GM04503 (cell line): ENCODE data around the gene SEL1L2.

Experiments used
- DNase-seq: peaks from one replicate; pipeline ENCODE4 v3.0.0-alpha.2; 2012; ENCODE audit warnings: low read depth

Gene SEL1L2

GRCh38 chr20:13863244-13863643 lies 127.2 kb downstream of the SEL1L2 start:
- no peak for DNase-seq

- no peak for DNase-seq
These were observed 128.2 kb downstream of the SEL1L2 start for GRCh38 chr20:13862245-13862644.

- no peak for DNase-seq
These were observed 131.5 kb downstream of the SEL1L2 start for GRCh38 chr20:13858871-13859270.

- DNase-seq = no peak
These were observed 132.0 kb downstream of the SEL1L2 start for GRCh38 chr20:13858439-13858838.

GRCh38 chr20:13857961-13858360 lies 132.5 kb downstream of the SEL1L2 start:
- no peak for DNase-seq

- DNase-seq = no peak
These were observed 133.1 kb downstream of the SEL1L2 start for GRCh38 chr20:13857304-13857703.

GRCh38 chr20:13856354-13856753 lies 134.1 kb downstream of the SEL1L2 start:
- DNase-seq = no peak

GRCh38 chr20:13855613-13856012 lies 134.8 kb downstream of the SEL1L2 start:
- DNase-seq = no peak

GRCh38 chr20:13852306-13852705 lies 138.1 kb downstream of the SEL1L2 start:
- DNase-seq = peak; percentile 71

- no peak for DNase-seq
These were observed 139.1 kb downstream of the SEL1L2 start for GRCh38 chr20:13851279-13851678.

GRCh38 chr20:13844296-13844695 lies 146.1 kb downstream of the SEL1L2 start:
- DNase-seq = no peak

GRCh38 chr20:13841206-13841605 lies 149.2 kb downstream of the SEL1L2 start:
- DNase-seq = no peak

GRCh38 chr20:13840093-13840465 lies 150.3 kb downstream of the SEL1L2 start:
- no peak for DNase-seq

GRCh38 chr20:13839421-13840092 lies 150.9 kb downstream of the SEL1L2 start:
- DNase-seq = peak; percentile 92

- DNase-seq = no peak
These were observed 151.8 kb downstream of the SEL1L2 start for GRCh38 chr20:13838664-13839063.

- no peak for DNase-seq
These were observed 158.9 kb downstream of the SEL1L2 start for GRCh38 chr20:13831476-13831875.

GRCh38 chr20:13825465-13825864 lies 164.9 kb downstream of the SEL1L2 start:
- DNase-seq = no peak

GRCh38 chr20:13824459-13824858 lies 166.0 kb downstream of the SEL1L2 start:
- no peak for DNase-seq

GRCh38 chr20:13822459-13822858 lies 168.0 kb downstream of the SEL1L2 start:
- DNase-seq = no peak

- peak; percentile 64 for DNase-seq
These were observed 168.5 kb downstream of the SEL1L2 start for GRCh38 chr20:13821876-13822275.

- peak; percentile 12 for DNase-seq
These were observed 170.3 kb downstream of the SEL1L2 start for GRCh38 chr20:13819885-13820645.

- DNase-seq = no peak
These were observed 173.1 kb downstream of the SEL1L2 start for GRCh38 chr20:13817342-13817741.

- no peak for DNase-seq
These were observed 173.7 kb downstream of the SEL1L2 start for GRCh38 chr20:13816757-13817156.

- DNase-seq = no peak
These were observed 175.7 kb downstream of the SEL1L2 start for GRCh38 chr20:13814672-13815071.
